DOHH2 (cell line): Measurements from ENCODE around the gene METTL24.
"Not testable (repeated sequence)": the region's sequence is repeated elsewhere in the genome, so short reads cannot be mapped to it uniquely, and the experiment has no call there.

Experiments
- EZH2phosphoT487 ChIP-seq: fragments of 200-600 bp; sonication (generic); IDR thresholded peaks from 2 replicates; pipeline ENCODE4 v1.6.1; 2017; ENCODE audit warnings: borderline replicate concordance, mild to moderate bottlenecking, antibody characterized with exemption, low read length, moderate library complexity, mixed read lengths
- TF ChIP-seq, protein P1 (sequence below): fragments of 200-600 bp; sonication (generic); IDR thresholded peaks from one replicate; pipeline ENCODE4 v1.5.1; 2014; ENCODE audit warnings: antibody characterized with exemption, mild to moderate bottlenecking, low read depth, low read length; ENCODE audit not compliant: poor library complexity, severe bottlenecking

DNA sequence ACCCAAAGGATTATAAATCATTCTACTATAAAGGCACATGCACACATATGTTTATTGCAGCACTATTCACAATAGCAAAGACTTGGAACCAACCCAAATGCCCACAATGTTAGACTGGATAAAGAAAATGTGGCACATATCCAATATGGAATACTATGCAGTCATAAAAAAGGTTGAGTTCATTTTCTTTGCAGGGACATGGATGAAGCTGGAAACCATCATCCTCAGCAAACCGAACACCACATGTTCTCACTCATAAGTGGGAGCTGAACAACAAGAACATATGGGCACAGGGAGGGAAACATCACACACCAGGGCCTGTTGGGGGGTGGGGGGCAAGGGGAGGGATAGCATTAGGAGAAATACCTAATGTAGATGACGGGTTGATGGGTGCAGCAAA is 52.3 kb downstream of the METTL24 start:
- TF ChIP-seq, protein P1, sequence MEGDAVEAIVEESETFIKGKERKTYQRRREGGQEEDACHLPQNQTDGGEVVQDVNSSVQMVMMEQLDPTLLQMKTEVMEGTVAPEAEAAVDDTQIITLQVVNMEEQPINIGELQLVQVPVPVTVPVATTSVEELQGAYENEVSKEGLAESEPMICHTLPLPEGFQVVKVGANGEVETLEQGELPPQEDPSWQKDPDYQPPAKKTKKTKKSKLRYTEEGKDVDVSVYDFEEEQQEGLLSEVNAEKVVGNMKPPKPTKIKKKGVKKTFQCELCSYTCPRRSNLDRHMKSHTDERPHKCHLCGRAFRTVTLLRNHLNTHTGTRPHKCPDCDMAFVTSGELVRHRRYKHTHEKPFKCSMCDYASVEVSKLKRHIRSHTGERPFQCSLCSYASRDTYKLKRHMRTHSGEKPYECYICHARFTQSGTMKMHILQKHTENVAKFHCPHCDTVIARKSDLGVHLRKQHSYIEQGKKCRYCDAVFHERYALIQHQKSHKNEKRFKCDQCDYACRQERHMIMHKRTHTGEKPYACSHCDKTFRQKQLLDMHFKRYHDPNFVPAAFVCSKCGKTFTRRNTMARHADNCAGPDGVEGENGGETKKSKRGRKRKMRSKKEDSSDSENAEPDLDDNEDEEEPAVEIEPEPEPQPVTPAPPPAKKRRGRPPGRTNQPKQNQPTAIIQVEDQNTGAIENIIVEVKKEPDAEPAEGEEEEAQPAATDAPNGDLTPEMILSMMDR: not testable (repeated sequence)
- not testable (repeated sequence) for TF ChIP-seq EZH2phosphoT487
